Lower leg skin (tissue), 3 donors: Measurements from ENCODE around the gene HS3ST4.

Experiments
- POLR2A ChIP-seq, 2 donors: fragments of 450-650 bp; IDR thresholded peaks; one replicate each; pipeline ENCODE4 v1.6.1; 2016 to 2017; ENCODE audit warnings: antibody characterized with exemption in 2 of 2, mild to moderate bottlenecking in 1 of 2, moderate library complexity in 1 of 2
- TF ChIP-seq, protein P1 (sequence below), 3 donors: fragments of 450-650 bp; IDR thresholded peaks; one replicate each; pipeline ENCODE4 v1.5.1; 2016; ENCODE audit warnings: antibody characterized with exemption in 3 of 3, mild to moderate bottlenecking in 3 of 3, moderate library complexity in 2 of 3

GRCh38 chr16:25788637-25789036, 96.9 kb downstream of the HS3ST4 start:
- TF ChIP-seq, protein P1, sequence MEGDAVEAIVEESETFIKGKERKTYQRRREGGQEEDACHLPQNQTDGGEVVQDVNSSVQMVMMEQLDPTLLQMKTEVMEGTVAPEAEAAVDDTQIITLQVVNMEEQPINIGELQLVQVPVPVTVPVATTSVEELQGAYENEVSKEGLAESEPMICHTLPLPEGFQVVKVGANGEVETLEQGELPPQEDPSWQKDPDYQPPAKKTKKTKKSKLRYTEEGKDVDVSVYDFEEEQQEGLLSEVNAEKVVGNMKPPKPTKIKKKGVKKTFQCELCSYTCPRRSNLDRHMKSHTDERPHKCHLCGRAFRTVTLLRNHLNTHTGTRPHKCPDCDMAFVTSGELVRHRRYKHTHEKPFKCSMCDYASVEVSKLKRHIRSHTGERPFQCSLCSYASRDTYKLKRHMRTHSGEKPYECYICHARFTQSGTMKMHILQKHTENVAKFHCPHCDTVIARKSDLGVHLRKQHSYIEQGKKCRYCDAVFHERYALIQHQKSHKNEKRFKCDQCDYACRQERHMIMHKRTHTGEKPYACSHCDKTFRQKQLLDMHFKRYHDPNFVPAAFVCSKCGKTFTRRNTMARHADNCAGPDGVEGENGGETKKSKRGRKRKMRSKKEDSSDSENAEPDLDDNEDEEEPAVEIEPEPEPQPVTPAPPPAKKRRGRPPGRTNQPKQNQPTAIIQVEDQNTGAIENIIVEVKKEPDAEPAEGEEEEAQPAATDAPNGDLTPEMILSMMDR (IDR thresholded peaks at IDR 0.05), result no peak
- no peak for TF ChIP-seq POLR2A (IDR thresholded peaks at IDR 0.05)
